K562 (cell line): ENCODE data around the gene NFYC. TPM values are rescaled to one million over a fixed set of nuclear protein-coding genes. Genes with fewer than 3 reads are reported as not detected.

Experiments
- CBFA2T3 ChIP-seq: fragments of 450-650 bp; IDR thresholded peaks from 2 replicates; pipeline ENCODE4 v1.6.1; 2017
- DDX20 ChIP-seq: fragments of 450-650 bp; IDR thresholded peaks from 2 replicates; pipeline ENCODE4 v1.6.1; 2016; ENCODE audit warnings: missing genetic modification characterization, low read depth, mild to moderate bottlenecking, missing compliant biosample characterization, moderate library complexity
- ELF2 ChIP-seq: fragments of 250-450 bp; sonication (Bioruptor Pico); IDR thresholded peaks from 2 replicates; pipeline ENCODE4 v1.5.0; 2021; ENCODE audit warnings: mild to moderate bottlenecking
- GABPA ChIP-seq: fragments of 200-800 bp; sonication (Bioruptor generic); conservative IDR thresholded peaks from 2 replicates; pipeline ENCODE4 v1.6.1; 2016; ENCODE audit warnings: low read depth, missing genetic modification characterization, missing compliant biosample characterization
- GABPB2 ChIP-seq: fragments of 250-450 bp; sonication (Bioruptor Pico); conservative IDR thresholded peaks from 2 replicates; pipeline ENCODE4 v1.5.1; 2021; ENCODE audit warnings: mild to moderate bottlenecking
- HBP1 ChIP-seq: fragments of 450-650 bp; formaldehyde crosslinking; IDR thresholded peaks from 2 replicates; pipeline ENCODE4 v1.4.0; 2022; ENCODE audit warnings: missing genetic modification characterization
- HCFC1 ChIP-seq: IDR thresholded peaks from 2 replicates; pipeline ENCODE4 v1.6.1; 2012; ENCODE audit warnings: low read depth, low read length, improper control_type of control experiment
- HEY1 ChIP-seq: fragments of 250-450 bp; sonication (Bioruptor Pico); IDR thresholded peaks from 2 replicates; pipeline ENCODE4 v1.5.0; 2020; ENCODE audit warnings: mild to moderate bottlenecking, moderate library complexity, borderline replicate concordance
- KDM1A ChIP-seq, 2 experiments: fragments of 450-650 bp; IDR thresholded peaks; 2 replicates each; pipeline ENCODE4 v1.6.1; 2016; ENCODE audit warnings: mild to moderate bottlenecking in 2 of 2
- MTF1 ChIP-seq: fragments of 250-450 bp; sonication (Bioruptor Pico); IDR thresholded peaks from 2 replicates; pipeline ENCODE4 v1.9.0; 2021; ENCODE audit warnings: moderate library complexity, mild to moderate bottlenecking, inconsistent platforms, borderline replicate concordance
- OTX1 ChIP-seq: fragments of 450-650 bp; formaldehyde crosslinking; IDR thresholded peaks from 2 replicates; pipeline ENCODE4 v1.4.0; 2022; ENCODE audit warnings: mild to moderate bottlenecking
- POLR2AphosphoS5 ChIP-seq: IDR thresholded peaks from 2 replicates; pipeline ENCODE4 v1.6.1; 2011; ENCODE audit warnings: mild to moderate bottlenecking, low read depth, low read length, moderate library complexity; ENCODE audit not compliant: control insufficient read depth, insufficient read depth
- RBM25 ChIP-seq: fragments of 200-400 bp; formaldehyde crosslinking; IDR thresholded peaks from 2 replicates; pipeline ENCODE4 v1.6.1; 2018; ENCODE audit warnings: low read length, low read depth, moderate library complexity; ENCODE audit not compliant: severe bottlenecking
- SIN3A ChIP-seq, 2 experiments: fragments of 150-350 bp in 1 of 2; IDR thresholded peaks; 2 replicates each; pipeline ENCODE4 v1.6.1; 2011 to 2016; ENCODE audit warnings: borderline replicate concordance in 2 of 2, low read depth in 2 of 2, low read length in 2 of 2, mild to moderate bottlenecking in 2 of 2, moderate library complexity in 2 of 2; ENCODE audit not compliant: control insufficient read depth in 1 of 2
- ZBTB7A ChIP-seq: IDR thresholded peaks from 2 replicates; pipeline ENCODE4 v1.6.1; 2011; ENCODE audit warnings: low read depth, mild to moderate bottlenecking, low read length, moderate library complexity, borderline replicate concordance; ENCODE audit not compliant: control insufficient read depth
- ZEB2 ChIP-seq: fragments of 450-650 bp; IDR thresholded peaks from 2 replicates; pipeline ENCODE4 v1.6.1; 2016
- polyA plus RNA-seq, 8 experiments: library from polyadenylated mRNA; depleted of rRNA in 4 of 8; stranded (reverse) in 5 of 8; unstranded in 3 of 8; fragments of >200 nt; fragmentation: Nextera tagmentation in 2 of 8; fragmentation: Illumina TruSeq in 1 of 8; extraction: Ambion mirVana in 2 of 8; extraction: Trizol in 1 of 8; gene quantifications; 2 replicates each; pipeline versions ENCODE4 v1.2.1 to v1.2.3, GENCODE V29; 2011 to 2014; ENCODE audit warnings: inconsistent platforms in 1 of 8, missing spikeins in 1 of 8
- total RNA-seq, 7 experiments: library from RNA; depleted of rRNA in 6 of 7; stranded (reverse); fragments of >200 nt in 6 of 7; fragmentation: Illumina TruSeq in 2 of 7; extraction: Trizol in 2 of 7; gene quantifications; 2 replicates each; pipeline versions ENCODE4 v1.2.1 to v1.2.3, GENCODE V29; 2011 to 2021; ENCODE audit warnings: low replicate concordance in 1 of 7
- TF ChIP-seq, protein P1 (sequence below): IDR thresholded peaks from 2 replicates; pipeline ENCODE4 v1.6.1; 2012; ENCODE audit warnings: low read depth, low read length, improper control_type of control experiment, borderline replicate concordance
- TF ChIP-seq, protein P2 (sequence below): fragments of 450-650 bp; IDR thresholded peaks from 2 replicates; pipeline ENCODE4 v1.6.1; 2017; ENCODE audit warnings: antibody characterized with exemption, mild to moderate bottlenecking
- TF ChIP-seq, protein P3 (sequence below): sonication (generic); formaldehyde crosslinking; IDR thresholded peaks from 2 replicates; pipeline ENCODE4 v1.9.0; 2022; ENCODE audit warnings: mild to moderate bottlenecking, missing genetic modification reagents

Gene NFYC
- total and polyA plus RNA-seq, 9 of the 15 experiments (the other 6 are each of a cell fraction or from before 2014, with no cell fraction given): 4.8 to 59.8 (median 41.1) TPM

GRCh38 chr1:40690771-40691537, 550 bp upstream of the NFYC start (continued):
- TF ChIP-seq, protein P1, sequence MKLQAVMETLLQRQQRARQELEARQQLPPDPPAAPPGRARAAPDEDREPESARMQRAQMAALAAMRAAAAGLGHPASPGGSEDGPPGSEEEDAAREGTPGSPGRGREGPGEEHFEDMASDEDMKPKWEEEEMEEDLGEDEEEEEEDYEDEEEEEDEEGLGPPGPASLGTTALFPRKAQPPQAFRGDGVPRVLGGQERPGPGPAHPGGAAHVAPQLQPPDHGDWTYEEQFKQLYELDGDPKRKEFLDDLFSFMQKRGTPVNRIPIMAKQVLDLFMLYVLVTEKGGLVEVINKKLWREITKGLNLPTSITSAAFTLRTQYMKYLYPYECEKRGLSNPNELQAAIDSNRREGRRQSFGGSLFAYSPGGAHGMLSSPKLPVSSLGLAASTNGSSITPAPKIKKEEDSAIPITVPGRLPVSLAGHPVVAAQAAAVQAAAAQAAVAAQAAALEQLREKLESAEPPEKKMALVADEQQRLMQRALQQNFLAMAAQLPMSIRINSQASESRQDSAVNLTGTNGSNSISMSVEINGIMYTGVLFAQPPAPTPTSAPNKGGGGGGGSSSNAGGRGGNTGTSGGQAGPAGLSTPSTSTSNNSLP: no peak
- TF ChIP-seq SIN3A (IDR thresholded peaks at IDR 0.05; ENCODE audit: borderline replicate concordance in 2 of 2, control insufficient read depth in 1 of 2, low read depth in 2 of 2, low read length in 2 of 2) (peak; percentile 10 to 35; a peak in 2 of 4 replicates), OTX1 (CRISPR knock-in tag) (peak; percentile 70; the same call in 1 of the 2 replicates), POLR2AphosphoS5 (peak; percentile 30; the same call in 1 of the 2 replicates), GABPA (tag) (no peak), CBFA2T3 (peak; percentile 11; the same call in 1 of the 2 replicates), ELF2 (CRISPR knock-in tag) (peak; percentile 60), KDM1A (IDR thresholded peaks at IDR 0.05) (peak; percentile 59 to 76), MTF1 (CRISPR knock-in tag) (0 out of 2 replicates have a peak, but pooled peaks have one; percentile 34), DDX20 (tag) (no peak), HBP1 (CRISPR knock-in tag) (peak; percentile 90), ZEB2 (no peak), ZBTB7A (0 out of 2 replicates have a peak, but pooled peaks have one; percentile 14), HCFC1 (no peak), RBM25 (no peak), GABPB2 (peak; percentile 73; the same call in 1 of the 2 replicates), HEY1 (CRISPR knock-in tag) (0 out of 2 replicates have a peak, but pooled peaks have one; percentile 49)
- TF ChIP-seq, protein P2, sequence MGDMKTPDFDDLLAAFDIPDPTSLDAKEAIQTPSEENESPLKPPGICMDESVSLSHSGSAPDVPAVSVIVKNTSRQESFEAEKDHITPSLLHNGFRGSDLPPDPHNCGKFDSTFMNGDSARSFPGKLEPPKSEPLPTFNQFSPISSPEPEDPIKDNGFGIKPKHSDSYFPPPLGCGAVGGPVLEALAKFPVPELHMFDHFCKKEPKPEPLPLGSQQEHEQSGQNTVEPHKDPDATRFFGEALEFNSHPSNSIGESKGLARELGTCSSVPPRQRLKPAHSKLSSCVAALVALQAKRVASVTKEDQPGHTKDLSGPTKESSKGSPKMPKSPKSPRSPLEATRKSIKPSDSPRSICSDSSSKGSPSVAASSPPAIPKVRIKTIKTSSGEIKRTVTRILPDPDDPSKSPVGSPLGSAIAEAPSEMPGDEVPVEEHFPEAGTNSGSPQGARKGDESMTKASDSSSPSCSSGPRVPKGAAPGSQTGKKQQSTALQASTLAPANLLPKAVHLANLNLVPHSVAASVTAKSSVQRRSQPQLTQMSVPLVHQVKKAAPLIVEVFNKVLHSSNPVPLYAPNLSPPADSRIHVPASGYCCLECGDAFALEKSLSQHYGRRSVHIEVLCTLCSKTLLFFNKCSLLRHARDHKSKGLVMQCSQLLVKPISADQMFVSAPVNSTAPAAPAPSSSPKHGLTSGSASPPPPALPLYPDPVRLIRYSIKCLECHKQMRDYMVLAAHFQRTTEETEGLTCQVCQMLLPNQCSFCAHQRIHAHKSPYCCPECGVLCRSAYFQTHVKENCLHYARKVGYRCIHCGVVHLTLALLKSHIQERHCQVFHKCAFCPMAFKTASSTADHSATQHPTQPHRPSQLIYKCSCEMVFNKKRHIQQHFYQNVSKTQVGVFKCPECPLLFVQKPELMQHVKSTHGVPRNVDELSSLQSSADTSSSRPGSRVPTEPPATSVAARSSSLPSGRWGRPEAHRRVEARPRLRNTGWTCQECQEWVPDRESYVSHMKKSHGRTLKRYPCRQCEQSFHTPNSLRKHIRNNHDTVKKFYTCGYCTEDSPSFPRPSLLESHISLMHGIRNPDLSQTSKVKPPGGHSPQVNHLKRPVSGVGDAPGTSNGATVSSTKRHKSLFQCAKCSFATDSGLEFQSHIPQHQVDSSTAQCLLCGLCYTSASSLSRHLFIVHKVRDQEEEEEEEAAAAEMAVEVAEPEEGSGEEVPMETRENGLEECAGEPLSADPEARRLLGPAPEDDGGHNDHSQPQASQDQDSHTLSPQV: 0 out of 2 replicates have a peak, but pooled peaks have one; percentile 15
- TF ChIP-seq, protein P3, sequence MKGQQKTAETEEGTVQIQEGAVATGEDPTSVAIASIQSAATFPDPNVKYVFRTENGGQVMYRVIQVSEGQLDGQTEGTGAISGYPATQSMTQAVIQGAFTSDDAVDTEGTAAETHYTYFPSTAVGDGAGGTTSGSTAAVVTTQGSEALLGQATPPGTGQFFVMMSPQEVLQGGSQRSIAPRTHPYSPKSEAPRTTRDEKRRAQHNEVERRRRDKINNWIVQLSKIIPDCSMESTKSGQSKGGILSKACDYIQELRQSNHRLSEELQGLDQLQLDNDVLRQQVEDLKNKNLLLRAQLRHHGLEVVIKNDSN (CRISPR knock-in tag): no peak
